Renal pelvis (tissue), 4 donors: ENCODE measurements around the gene GFRA4. TPM values are rescaled to one million over a fixed set of nuclear protein-coding genes. Genes with fewer than 3 reads are reported as not detected.

Experiments used
- DNase-seq: peaks from one replicate; pipeline ENCODE4 v3.0.0-alpha.2; 2013
- polyA plus RNA-seq, 3 donors: library from polyadenylated mRNA; unstranded; fragments of 120-200 nt; gene quantifications; one replicate each; pipeline ENCODE4 v1.2.1, GENCODE V29; 2013; ENCODE audit not compliant: insufficient read length in 3 of 3

GFRA4 gene
- polyA plus RNA-seq, 3 donors = 0.16 to 0.23 (median 0.21) TPM

DNA sequence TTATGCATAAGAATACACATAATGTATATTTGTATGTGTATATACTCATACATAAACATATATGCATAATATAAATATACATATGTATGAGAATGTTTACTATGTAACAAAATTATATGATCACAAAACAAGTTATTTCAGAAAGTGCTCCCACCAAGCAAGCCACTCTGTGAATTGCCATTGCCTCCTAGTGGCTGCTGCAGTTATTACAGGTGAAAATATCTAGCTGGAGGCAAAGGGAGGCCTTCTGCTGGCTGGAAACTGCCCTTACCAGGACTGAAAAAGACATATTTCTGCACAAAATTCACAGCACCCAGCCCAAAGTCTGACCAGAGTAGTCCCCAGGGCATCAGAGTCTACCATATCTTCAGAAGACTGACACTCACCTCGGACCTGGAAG, 33.0 kb upstream of the GFRA4 start:
- no peak for DNase-seq

- DNase-seq = no peak
Observed at GRCh38 chr20:3694864-3695263, 31.7 kb upstream of the GFRA4 start.

- DNase-seq = no peak
Observed at GRCh38 chr20:3693376-3693775, 30.2 kb upstream of the GFRA4 start.

DNA sequence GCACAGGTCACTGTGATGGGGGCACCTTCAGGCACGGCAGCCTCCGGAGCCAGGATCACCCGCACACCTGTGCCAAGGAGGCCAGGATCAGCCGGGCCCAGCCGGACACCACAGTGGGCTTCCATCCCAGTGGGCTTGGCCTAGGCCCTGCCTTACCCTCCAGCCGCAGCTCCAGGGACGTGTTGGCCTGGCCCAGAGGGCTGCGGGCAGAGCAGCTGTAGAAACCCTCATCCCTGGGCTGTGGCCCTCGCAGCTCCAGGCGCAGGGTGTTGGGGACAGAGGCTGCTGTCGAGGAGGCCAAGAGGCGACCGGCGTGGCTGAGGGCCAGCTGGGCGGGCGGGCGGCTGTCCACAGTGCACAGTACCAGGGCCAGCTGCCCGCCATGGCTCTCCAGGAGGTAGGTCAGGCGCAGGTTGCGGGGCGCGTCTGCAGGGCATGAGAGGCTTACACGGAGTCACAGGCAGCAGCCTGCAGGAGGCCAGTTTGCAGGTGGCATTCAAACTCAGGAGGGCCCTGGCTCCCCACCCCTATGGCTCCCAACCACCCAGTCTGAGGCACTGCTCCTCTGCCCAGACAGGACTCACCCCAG, 29.6 kb upstream of the GFRA4 start:
- no peak for DNase-seq

- no peak for DNase-seq
Observed at GRCh38 chr20:3691897-3692296, 28.7 kb upstream of the GFRA4 start.

DNA sequence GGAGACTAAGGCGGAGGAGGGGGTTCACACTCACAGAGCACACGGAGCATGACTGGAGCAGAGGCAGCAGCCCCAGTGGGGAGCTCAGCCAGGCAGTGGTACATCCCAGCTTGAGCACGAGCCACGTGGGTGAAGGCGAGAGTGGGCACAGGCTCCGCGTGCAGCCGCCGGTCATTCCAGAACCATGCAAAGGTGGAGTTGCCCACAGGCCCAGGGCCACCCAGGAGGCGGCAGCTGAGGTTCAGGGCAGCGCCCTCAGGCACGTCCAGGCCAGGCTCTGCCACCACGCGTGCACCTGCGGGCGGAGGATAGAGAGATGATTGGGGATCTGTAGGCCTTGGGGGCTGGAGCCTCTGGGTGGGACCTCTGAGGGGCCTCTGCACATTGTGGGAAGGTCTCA, 28.1 kb upstream of the GFRA4 start:
- DNase-seq = no peak

- no peak for DNase-seq
Observed at GRCh38 chr20:3690413-3690812, 27.2 kb upstream of the GFRA4 start.

DNA sequence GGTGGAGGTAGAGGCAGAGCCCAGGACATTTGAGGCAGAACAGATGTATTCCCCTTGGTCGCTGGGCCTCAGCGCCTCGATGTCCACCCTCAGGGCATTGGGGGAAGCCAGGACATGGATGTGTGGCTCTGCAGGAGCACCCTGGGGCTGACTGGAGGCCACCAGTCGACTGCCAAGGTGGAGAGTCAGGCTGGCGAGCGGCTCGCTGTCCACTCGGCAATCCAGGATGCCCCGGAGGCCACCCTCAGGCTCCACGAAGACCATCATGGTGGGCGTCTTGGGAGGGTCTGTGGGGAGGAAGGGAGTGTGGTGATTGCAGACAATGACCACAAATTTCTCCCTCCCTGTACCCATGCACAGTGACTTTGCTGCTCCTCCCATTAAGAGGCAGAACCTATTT, 26.8 kb upstream of the GFRA4 start:
- no peak for DNase-seq

- no peak for DNase-seq
Observed at GRCh38 chr20:3687655-3688054, 24.5 kb upstream of the GFRA4 start.

- peak; percentile 88 for DNase-seq
Observed at GRCh38 chr20:3686867-3687321, 23.7 kb upstream of the GFRA4 start.

DNA sequence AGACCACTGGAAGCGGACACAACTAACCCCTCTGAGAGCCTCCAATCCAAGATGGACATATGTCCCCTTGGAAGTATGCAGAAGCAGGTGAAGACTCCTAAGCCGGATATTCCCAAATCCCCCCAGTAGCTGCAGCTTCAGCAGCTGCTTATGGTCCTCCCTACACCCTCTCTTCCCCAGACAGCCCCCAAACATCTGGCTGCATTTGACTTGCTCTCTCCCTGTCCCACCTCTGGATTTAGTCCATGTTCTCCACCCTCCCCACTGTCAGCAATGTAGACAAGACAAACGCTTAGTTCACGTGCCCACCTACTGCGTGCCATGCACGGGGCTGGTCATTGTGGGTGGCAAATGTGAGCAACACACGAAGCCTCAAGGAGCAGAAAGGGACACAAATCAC, 23.2 kb upstream of the GFRA4 start:
- DNase-seq = no peak

- DNase-seq = no peak
Observed at GRCh38 chr20:3685341-3685740, 22.1 kb upstream of the GFRA4 start.

DNA sequence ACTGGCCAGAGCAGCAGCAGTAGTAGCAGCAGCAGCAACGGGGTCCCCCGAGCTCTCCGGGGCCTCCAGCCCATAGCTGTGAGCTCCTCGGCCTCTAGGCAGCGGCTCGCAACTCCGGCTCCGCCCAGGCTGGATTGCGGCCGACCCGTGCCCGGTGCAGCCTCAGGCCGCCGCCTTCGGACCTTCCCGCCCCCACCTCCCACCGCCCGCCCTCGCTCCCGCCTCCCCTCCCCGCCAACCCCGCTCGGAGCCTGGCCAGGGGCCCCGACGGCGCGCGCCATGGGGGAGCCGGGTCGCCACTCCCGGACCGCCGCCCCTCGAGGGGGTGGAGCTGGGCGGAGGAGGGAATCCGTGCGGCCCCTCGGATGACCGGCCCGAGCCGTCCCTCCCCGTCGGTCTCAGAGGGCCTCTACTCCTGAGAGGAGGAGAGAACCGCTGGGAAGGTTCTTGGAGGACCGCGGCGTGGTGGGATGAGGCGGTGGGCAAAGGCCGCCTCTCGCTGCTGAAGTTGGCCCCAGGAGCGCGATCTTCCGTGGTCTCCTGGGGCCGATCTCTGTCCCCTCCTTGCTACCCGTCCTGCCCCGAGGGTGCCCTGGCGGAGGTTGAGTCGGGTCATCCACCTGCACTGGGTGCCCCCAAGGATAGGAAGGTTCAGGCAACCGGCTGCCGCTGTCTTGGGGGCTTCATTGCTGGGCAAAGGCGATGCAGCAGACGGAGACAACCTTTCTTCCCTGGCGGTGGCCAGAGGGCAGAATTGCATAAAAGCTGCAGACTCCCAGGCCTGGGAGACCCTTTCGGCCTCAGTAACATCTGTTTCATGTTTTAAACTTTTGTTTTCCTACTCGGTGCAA, 19.0 kb upstream of the GFRA4 start, which contains the start of gene ADAM33:
Gene ADAM33, minus strand, starts transcription at position 80 of the 851 bp plus-strand sequence. Its CDS starts 6 bp downstream, at position 74.
- no peak for DNase-seq

DNA sequence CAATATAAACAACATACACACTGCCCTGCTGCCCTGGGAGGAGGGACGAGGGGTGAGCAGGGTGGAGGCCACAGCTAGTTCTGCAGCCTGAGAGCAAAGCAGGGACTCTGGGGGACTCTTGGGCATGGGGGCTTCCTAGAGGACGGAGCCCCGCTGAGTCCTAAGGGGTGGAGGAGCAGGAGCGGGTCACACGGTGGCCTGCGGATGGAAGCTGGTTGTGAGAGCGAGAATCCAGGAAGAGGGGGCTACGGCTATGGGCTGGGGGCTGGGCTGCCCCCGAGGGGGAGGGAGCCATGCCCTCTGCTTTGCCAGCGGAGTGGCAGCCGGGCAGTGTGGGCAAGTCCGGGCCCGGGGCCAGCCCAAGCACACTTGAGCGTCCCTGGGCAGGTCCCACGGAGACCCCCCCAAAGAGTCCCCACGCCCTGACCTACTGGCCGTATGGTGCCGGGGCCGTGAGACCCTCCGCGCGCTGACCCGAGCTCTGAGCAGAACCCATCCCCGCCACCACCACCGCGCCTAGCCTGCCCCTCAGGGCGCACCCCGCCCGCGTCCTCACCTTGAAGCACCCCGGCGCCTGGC, 18.2 kb upstream of the GFRA4 start:
- DNase-seq = no peak

DNA sequence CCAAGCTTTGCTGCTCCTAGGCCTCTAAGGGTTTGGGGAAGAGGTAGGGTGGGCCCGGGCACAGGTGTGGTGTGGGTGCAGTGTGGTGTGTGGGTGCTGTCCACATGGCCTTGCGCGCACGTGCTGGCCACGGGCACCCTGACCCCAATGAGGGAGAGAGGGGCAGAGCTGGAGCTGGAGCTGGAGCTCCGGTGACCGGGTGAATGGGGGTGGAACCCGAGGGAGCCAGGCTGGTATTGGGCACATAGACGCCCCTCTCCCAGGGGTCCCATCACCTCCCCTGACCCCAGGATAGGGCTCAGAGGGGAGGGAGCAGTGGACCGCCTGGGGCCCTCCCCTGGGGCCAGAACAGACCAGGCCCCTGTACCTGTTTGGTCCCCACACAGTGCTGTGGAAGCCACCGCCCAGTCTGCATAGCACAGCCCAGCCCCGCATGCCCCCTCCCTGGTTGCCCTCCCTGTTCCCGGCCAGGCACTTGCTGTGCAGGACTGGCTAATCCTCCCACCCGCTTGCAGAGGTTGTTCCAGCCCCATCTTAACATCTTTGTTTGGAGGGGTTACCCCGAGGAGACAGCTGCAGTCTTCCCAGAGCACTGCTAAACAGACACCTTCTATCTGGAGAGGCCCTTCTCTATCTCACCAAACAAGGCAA, 17.6 kb upstream of the GFRA4 start:
- DNase-seq = no peak

DNA sequence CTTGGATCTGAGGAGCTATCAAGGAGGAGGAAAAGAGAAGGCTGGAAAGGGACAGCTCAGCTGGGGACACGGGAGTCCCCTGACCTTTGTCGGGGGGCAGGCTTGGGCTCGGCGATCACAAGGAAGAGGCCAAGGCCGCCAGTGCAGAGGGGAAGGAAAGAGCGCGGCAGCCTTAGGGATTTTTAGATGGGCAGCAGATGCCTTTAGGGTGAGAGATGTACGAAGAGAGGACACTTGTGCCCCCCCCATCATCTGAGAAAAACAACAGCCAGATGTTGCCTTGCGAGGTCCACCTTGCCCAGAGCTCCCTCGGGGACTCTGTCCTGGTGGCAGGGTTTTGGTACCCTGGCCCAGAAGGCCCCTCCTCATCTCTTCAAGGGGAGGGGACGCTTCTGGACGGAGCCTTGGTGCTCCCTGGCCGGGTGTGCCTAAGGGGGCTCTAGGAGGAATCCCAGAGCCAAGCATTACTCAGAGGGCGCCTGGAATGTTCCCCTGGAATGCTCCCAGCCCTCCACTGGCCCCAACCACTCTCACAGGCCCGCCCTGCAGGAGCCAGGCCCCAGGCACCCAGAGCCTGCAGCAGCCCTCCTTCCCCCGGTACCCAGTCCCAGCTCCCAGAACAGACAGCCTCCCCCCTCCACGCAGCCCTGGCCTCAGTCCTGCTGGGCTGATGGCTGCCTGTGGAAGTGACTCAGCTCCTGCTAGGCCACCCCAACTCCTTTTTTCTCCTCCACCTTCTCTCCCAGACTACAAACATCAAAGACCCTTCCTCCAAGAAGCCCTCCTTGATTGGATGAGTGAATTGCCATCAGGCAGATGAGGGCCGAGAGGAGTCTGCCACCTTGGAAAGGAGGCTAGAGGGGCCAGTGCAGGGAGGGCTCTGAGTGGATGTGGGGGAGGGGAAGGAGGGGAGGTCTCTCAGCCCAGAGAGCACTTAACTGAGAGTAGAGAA, 16.8 kb upstream of the GFRA4 start:
- DNase-seq = no peak

- DNase-seq = no peak
Observed at GRCh38 chr20:3678856-3679720, 15.9 kb upstream of the GFRA4 start.

GRCh38 chr20:3678198-3678597, 15.0 kb upstream of the GFRA4 start:
- DNase-seq = no peak

- DNase-seq = no peak
Observed at GRCh38 chr20:3677733-3678132, 14.5 kb upstream of the GFRA4 start.
